Renal pelvis (tissue), 4 donors: ENCODE results near the gene LRRFIP1. TPM values are rescaled to one million over a fixed set of nuclear protein-coding genes. Genes with fewer than 3 reads are reported as not detected.

Source experiments
- DNase-seq: peaks from one replicate; pipeline ENCODE4 v3.0.0-alpha.2; 2013
- polyA plus RNA-seq, 3 donors: library from polyadenylated mRNA; unstranded; fragments of 120-200 nt; gene quantifications; one replicate each; pipeline ENCODE4 v1.2.1, GENCODE V29; 2013; ENCODE audit not compliant: insufficient read length in 3 of 3

Gene LRRFIP1
- polyA plus RNA-seq, 3 donors, result 68.9 to 105 (median 84.8) TPM

- DNase-seq, result no peak
Measured at GRCh38 chr2:237823544-237823943, 196.2 kb downstream of the LRRFIP1 start.

DNA sequence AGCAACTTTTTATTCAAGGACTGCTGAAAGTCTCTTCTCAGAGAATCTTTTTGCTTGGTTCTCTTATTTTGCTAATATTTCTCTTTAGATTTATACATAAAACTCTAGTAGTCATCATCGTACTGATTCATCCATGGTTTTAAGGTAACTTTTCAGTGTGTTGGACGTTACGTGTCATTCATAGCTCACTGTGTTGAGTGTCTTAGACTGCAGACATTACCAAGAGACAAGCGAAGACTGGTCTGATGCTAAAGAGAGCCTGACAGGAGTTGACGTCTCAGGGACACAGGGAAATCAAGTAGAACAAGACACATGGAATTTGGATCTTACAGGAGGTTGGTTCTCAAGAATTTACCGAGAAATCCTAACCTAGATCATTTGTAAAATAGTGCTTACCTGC lies 196.7 kb downstream of the LRRFIP1 start:
- no peak for DNase-seq

GRCh38 chr2:237827421-237827987 lies 200.1 kb downstream of the LRRFIP1 start:
- DNase-seq, result no peak

Other genes starting within 250 kb of the LRRFIP1 start
- gene COL6A3, start 213.4 kb upstream of the LRRFIP1 start, polyA plus RNA-seq, result 100 to 1,000 TPM; 184 to 262 (median 257) TPM
- gene MLPH, start 140.3 kb upstream of the LRRFIP1 start, polyA plus RNA-seq, result 1 to 10 TPM; 2.1 to 5.8 (median 5.1) TPM
- not detected for gene PRLH, start 61.0 kb upstream of the LRRFIP1 start, polyA plus RNA-seq
- 10 to 100 TPM; 10.1 to 22.3 (median 17.5) TPM for gene RAB17, start 36.9 kb upstream of the LRRFIP1 start, polyA plus RNA-seq
- gene RBM44, start 171.2 kb downstream of the LRRFIP1 start, polyA plus RNA-seq, result 1 to 10 TPM in 1 of 3 donors, under 1 TPM in 2; 0.53 to 1.1 (median 0.70) TPM
- gene RAMP1, start 232.0 kb downstream of the LRRFIP1 start, polyA plus RNA-seq, result 1 to 10 TPM; 4.1 to 5.5 (median 5.0) TPM